SW480 (cell line): Measurements from ENCODE around the gene PTPRA.
"Not testable (repeated sequence)": the region's sequence is repeated elsewhere in the genome, so short reads cannot be mapped to it uniquely, and the experiment has no call there.

ENCODE experiments used
- DNase-seq: peaks from one replicate; pipeline ENCODE4 v3.0.0-alpha.2; 2016; ENCODE audit warnings: low spot score

The PTPRA gene

GRCh38 chr20:2888224-2888955 is 15.1 kb downstream of the PTPRA start:
- no peak for DNase-seq

GRCh38 chr20:2889209-2889608 is 15.9 kb downstream of the PTPRA start:
- no peak for DNase-seq

- DNase-seq: no peak
Measured at GRCh38 chr20:2889797-2890196, 16.5 kb downstream of the PTPRA start.

- DNase-seq: no peak
Measured at GRCh38 chr20:2890742-2891141, 17.5 kb downstream of the PTPRA start.

GRCh38 chr20:2891343-2891742 is 18.1 kb downstream of the PTPRA start:
- DNase-seq: no peak

GRCh38 chr20:2892376-2892775 is 19.1 kb downstream of the PTPRA start:
- no peak for DNase-seq

- DNase-seq: no peak
Measured at GRCh38 chr20:2894221-2894620, 20.9 kb downstream of the PTPRA start.

GRCh38 chr20:2895154-2895553 is 21.9 kb downstream of the PTPRA start:
- not testable (repeated sequence) for DNase-seq

GRCh38 chr20:2899243-2899642 is 26.0 kb downstream of the PTPRA start:
- DNase-seq: no peak

- no peak for DNase-seq
Measured at GRCh38 chr20:2900845-2901592, 27.7 kb downstream of the PTPRA start.

GRCh38 chr20:2902291-2902690 is 29.0 kb downstream of the PTPRA start:
- DNase-seq: no peak

GRCh38 chr20:2902818-2903217 is 29.5 kb downstream of the PTPRA start:
- DNase-seq: no peak

GRCh38 chr20:2903686-2904085 is 30.4 kb downstream of the PTPRA start:
- no peak for DNase-seq

- no peak for DNase-seq
Measured at GRCh38 chr20:2907519-2907918, 34.2 kb downstream of the PTPRA start.

GRCh38 chr20:2909953-2910352 is 36.7 kb downstream of the PTPRA start:
- DNase-seq: no peak

- no peak for DNase-seq
Measured at GRCh38 chr20:2911200-2911599, 37.9 kb downstream of the PTPRA start.

- peak; percentile 49 for DNase-seq
Measured at GRCh38 chr20:2914160-2914559, 40.9 kb downstream of the PTPRA start.

GRCh38 chr20:2917266-2917665 is 44.0 kb downstream of the PTPRA start:
- no peak for DNase-seq

GRCh38 chr20:2918096-2919049 is 45.1 kb downstream of the PTPRA start:
- no peak for DNase-seq

GRCh38 chr20:2919518-2920245 is 46.4 kb downstream of the PTPRA start:
- no peak for DNase-seq

- peak; percentile 34 for DNase-seq
Measured at GRCh38 chr20:2920473-2920872, 47.2 kb downstream of the PTPRA start.

- DNase-seq: no peak
Measured at GRCh38 chr20:2921506-2921905, 48.2 kb downstream of the PTPRA start.
